K562 (cell line): ENCODE data around the gene OTOP3. TPM values are rescaled to one million over a fixed set of nuclear protein-coding genes. Genes with fewer than 3 reads are reported as not detected.

Experiments used
- ARNT ChIP-seq, 2 experiments: fragments of 450-650 bp; IDR thresholded peaks; 2 replicates each; pipeline ENCODE4 v1.6.1; 2016; ENCODE audit warnings: mild to moderate bottlenecking in 1 of 2
- BRF2 ChIP-seq: IDR thresholded peaks from 3 replicates; pipeline ENCODE4 v1.6.1; 2011; ENCODE audit warnings: borderline replicate concordance, mild to moderate bottlenecking; ENCODE audit not compliant: insufficient read length, insufficient read depth
- CCAR2 ChIP-seq: fragments of 200-400 bp; formaldehyde crosslinking; IDR thresholded peaks from 2 replicates; pipeline ENCODE4 v1.6.1; 2017; ENCODE audit warnings: mild to moderate bottlenecking, low read depth, low read length
- CTBP1 ChIP-seq: fragments of 450-650 bp; IDR thresholded peaks from 2 replicates; pipeline ENCODE4 v1.6.1; 2016; ENCODE audit warnings: borderline replicate concordance
- ESRRB ChIP-seq: fragments of 250-450 bp; sonication (Bioruptor Pico); IDR thresholded peaks from 2 replicates; pipeline ENCODE4 v1.5.0; 2020; ENCODE audit warnings: mild to moderate bottlenecking, moderate library complexity, borderline replicate concordance
- HDAC2 ChIP-seq: fragments of 450-650 bp; IDR thresholded peaks from 2 replicates; pipeline ENCODE4 v1.6.1; 2016; ENCODE audit warnings: mild to moderate bottlenecking
- HMBOX1 ChIP-seq: sonication (generic); IDR thresholded peaks from 2 replicates; pipeline ENCODE4 v1.6.1; 2016
- HNRNPUL1 ChIP-seq: fragments of 200-400 bp; formaldehyde crosslinking; IDR thresholded peaks from 2 replicates; pipeline ENCODE4 v1.6.1; 2017; ENCODE audit warnings: low read length
- IFI16 ChIP-seq: fragments of 250-450 bp; sonication (Bioruptor Pico); IDR thresholded peaks from 2 replicates; pipeline ENCODE4 v2.1.2; 2022; ENCODE audit warnings: mild to moderate bottlenecking, inconsistent platforms
- L3MBTL2 ChIP-seq: fragments of 450-650 bp; IDR thresholded peaks from 2 replicates; pipeline ENCODE4 v1.6.1; 2016; ENCODE audit warnings: mild to moderate bottlenecking, moderate library complexity
- LCOR ChIP-seq: sonication (generic); formaldehyde crosslinking; IDR thresholded peaks from 2 replicates; pipeline ENCODE4 v1.8.0; 2022; ENCODE audit warnings: mild to moderate bottlenecking, missing genetic modification reagents
- RCOR1 ChIP-seq, 2 experiments: IDR thresholded peaks; 2 replicates each; pipeline ENCODE4 v1.6.1; 2012; ENCODE audit warnings: low read depth in 2 of 2, low read length in 2 of 2, borderline replicate concordance in 1 of 2, improper control_type of control experiment in 1 of 2
- ZBTB1 ChIP-seq: sonication (generic); formaldehyde crosslinking; IDR thresholded peaks from 2 replicates; pipeline ENCODE4 v1.8.1; 2023; ENCODE audit warnings: missing genetic modification reagents, low read depth, mild to moderate bottlenecking, borderline replicate concordance
- ZBTB17 ChIP-seq: fragments of 450-650 bp; formaldehyde crosslinking; IDR thresholded peaks from 2 replicates; pipeline ENCODE4 v1.4.0; 2020; ENCODE audit warnings: mild to moderate bottlenecking
- ZBTB26 ChIP-seq: fragments of 450-650 bp; formaldehyde crosslinking; IDR thresholded peaks from 2 replicates; pipeline ENCODE4 v1.4.0; 2022; ENCODE audit warnings: missing genetic modification characterization
- ZNF23 ChIP-seq: fragments of 250-450 bp; sonication (Bioruptor Pico); IDR thresholded peaks from 2 replicates; pipeline ENCODE4 v1.4.0; 2020; ENCODE audit warnings: mild to moderate bottlenecking
- polyA plus RNA-seq, 8 experiments: library from polyadenylated mRNA; depleted of rRNA in 4 of 8; stranded (reverse) in 5 of 8; unstranded in 3 of 8; fragments of >200 nt; fragmentation: Nextera tagmentation in 2 of 8; fragmentation: Illumina TruSeq in 1 of 8; extraction: Ambion mirVana in 2 of 8; extraction: Trizol in 1 of 8; gene quantifications; 2 replicates each; pipeline versions ENCODE4 v1.2.1 to v1.2.3, GENCODE V29; 2011 to 2014; ENCODE audit warnings: inconsistent platforms in 1 of 8, missing spikeins in 1 of 8
- total RNA-seq, 7 experiments: library from RNA; depleted of rRNA in 6 of 7; stranded (reverse); fragments of >200 nt in 6 of 7; fragmentation: Illumina TruSeq in 2 of 7; extraction: Trizol in 2 of 7; gene quantifications; 2 replicates each; pipeline versions ENCODE4 v1.2.1 to v1.2.3, GENCODE V29; 2011 to 2021; ENCODE audit warnings: low replicate concordance in 1 of 7
- TF ChIP-seq, protein P1 (sequence below): sonication (generic); formaldehyde crosslinking; IDR thresholded peaks from 2 replicates; pipeline ENCODE4 v1.8.1; 2023; ENCODE audit warnings: mild to moderate bottlenecking, missing genetic modification reagents
- TF ChIP-seq, protein P2 (sequence below): IDR thresholded peaks from 2 replicates; pipeline ENCODE4 v1.6.1; 2011; ENCODE audit not compliant: insufficient read length; ENCODE audit errors: extremely low read depth
- TF ChIP-seq, protein P3 (sequence below): fragments of 200-400 bp; formaldehyde crosslinking; IDR thresholded peaks from 2 replicates; pipeline ENCODE4 v1.6.1; 2017; ENCODE audit warnings: mild to moderate bottlenecking, low read depth, low read length, moderate library complexity

Gene OTOP3
- total and polyA plus RNA-seq, 9 of the 15 experiments (the other 6 are each of a cell fraction or from before 2014, with no cell fraction given): not detected

- TF ChIP-seq ZBTB1: 0 out of 2 replicates have a peak, but pooled peaks have one; percentile 28
- TF ChIP-seq HDAC2: peak; percentile 68; the same call in 1 of the 2 replicates
- TF ChIP-seq, protein P1, sequence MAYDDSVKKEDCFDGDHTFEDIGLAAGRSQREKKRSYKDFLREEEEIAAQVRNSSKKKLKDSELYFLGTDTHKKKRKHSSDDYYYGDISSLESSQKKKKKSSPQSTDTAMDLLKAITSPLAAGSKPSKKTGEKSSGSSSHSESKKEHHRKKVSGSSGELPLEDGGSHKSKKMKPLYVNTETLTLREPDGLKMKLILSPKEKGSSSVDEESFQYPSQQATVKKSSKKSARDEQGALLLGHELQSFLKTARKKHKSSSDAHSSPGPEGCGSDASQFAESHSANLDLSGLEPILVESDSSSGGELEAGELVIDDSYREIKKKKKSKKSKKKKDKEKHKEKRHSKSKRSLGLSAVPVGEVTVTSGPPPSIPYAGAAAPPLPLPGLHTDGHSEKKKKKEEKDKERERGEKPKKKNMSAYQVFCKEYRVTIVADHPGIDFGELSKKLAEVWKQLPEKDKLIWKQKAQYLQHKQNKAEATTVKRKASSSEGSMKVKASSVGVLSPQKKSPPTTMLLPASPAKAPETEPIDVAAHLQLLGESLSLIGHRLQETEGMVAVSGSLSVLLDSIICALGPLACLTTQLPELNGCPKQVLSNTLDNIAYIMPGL (CRISPR knock-in tag): peak; percentile 10; the same call in 1 of the 2 replicates
- TF ChIP-seq ZBTB26: no peak
- TF ChIP-seq CTBP1: peak; percentile 83
- TF ChIP-seq ARNT (IDR thresholded peaks at IDR 0.05): no peak
- TF ChIP-seq ZBTB17: no peak
- TF ChIP-seq ZNF23 (CRISPR knock-in tag): no peak
- TF ChIP-seq, protein P2, sequence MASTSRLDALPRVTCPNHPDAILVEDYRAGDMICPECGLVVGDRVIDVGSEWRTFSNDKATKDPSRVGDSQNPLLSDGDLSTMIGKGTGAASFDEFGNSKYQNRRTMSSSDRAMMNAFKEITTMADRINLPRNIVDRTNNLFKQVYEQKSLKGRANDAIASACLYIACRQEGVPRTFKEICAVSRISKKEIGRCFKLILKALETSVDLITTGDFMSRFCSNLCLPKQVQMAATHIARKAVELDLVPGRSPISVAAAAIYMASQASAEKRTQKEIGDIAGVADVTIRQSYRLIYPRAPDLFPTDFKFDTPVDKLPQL: no peak
- TF ChIP-seq IFI16 (CRISPR knock-in tag): no peak
- TF ChIP-seq RCOR1 (IDR thresholded peaks at IDR 0.05; ENCODE audit: borderline replicate concordance in 1 of 2, low read depth in 2 of 2, low read length in 2 of 2): peak in 1 of 2 experiments; percentile 28; a peak in 1 of 4 replicates
- no peak for TF ChIP-seq HMBOX1
- TF ChIP-seq ESRRB (CRISPR knock-in tag): no peak
- TF ChIP-seq HNRNPUL1: no peak
- TF ChIP-seq L3MBTL2: no peak; the same call in 1 of the 2 replicates
- no peak for TF ChIP-seq CCAR2
- TF ChIP-seq, protein P3, sequence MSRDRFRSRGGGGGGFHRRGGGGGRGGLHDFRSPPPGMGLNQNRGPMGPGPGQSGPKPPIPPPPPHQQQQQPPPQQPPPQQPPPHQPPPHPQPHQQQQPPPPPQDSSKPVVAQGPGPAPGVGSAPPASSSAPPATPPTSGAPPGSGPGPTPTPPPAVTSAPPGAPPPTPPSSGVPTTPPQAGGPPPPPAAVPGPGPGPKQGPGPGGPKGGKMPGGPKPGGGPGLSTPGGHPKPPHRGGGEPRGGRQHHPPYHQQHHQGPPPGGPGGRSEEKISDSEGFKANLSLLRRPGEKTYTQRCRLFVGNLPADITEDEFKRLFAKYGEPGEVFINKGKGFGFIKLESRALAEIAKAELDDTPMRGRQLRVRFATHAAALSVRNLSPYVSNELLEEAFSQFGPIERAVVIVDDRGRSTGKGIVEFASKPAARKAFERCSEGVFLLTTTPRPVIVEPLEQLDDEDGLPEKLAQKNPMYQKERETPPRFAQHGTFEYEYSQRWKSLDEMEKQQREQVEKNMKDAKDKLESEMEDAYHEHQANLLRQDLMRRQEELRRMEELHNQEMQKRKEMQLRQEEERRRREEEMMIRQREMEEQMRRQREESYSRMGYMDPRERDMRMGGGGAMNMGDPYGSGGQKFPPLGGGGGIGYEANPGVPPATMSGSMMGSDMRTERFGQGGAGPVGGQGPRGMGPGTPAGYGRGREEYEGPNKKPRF: no peak
- TF ChIP-seq BRF2: no peak
- TF ChIP-seq LCOR (CRISPR knock-in tag): no peak
Observed at GRCh38 chr17:74987909-74988711, 52.4 kb downstream of the OTOP3 start (continued).
